Measurements from ENCODE around the gene TIMM44.

GRCh38 chr19:7981199-7981598 is 37.7 kb upstream of the TIMM44 start:
- TF ChIP-seq EP300 (IDR thresholded peaks at IDR 0.05; ENCODE audit: borderline replicate concordance in 1 of 2, control insufficient read depth in 1 of 2, low read depth in 2 of 2, low read length in 2 of 2): no peak
- TF ChIP-seq GABPA (IDR thresholded peaks at IDR 0.05; ENCODE audit: low read depth): no peak
- TF ChIP-seq EGR1 (IDR thresholded peaks at IDR 0.05; ENCODE audit: borderline replicate concordance in 1 of 2, low read depth in 2 of 2, low read length in 2 of 2): no peak
- no peak for TF ChIP-seq CEBPB (IDR thresholded peaks at IDR 0.05; ENCODE audit: borderline replicate concordance in 1 of 2, low read depth in 2 of 2, low read length in 2 of 2)
- no peak for TF ChIP-seq NFYB (IDR thresholded peaks at IDR 0.05; ENCODE audit: insufficient read depth, low read depth, low read length)
- no peak for TF ChIP-seq RAD51 (IDR thresholded peaks at IDR 0.05)
- TF ChIP-seq POLR2A (IDR thresholded peaks at IDR 0.05; ENCODE audit: low read depth, low read length): no peak
- no peak for TF ChIP-seq CTCF (IDR thresholded peaks at IDR 0.05 in 2 of 3, conservative IDR thresholded peaks at IDR 0.05 in 1 of 3; ENCODE audit: control insufficient read depth in 2 of 3, extremely low read depth in 1 of 3, insufficient read depth in 1 of 3, low read depth in 3 of 3, low read length in 3 of 3)
- TF ChIP-seq POLR2AphosphoS5 (IDR thresholded peaks at IDR 0.05; ENCODE audit: low read length): no peak
- TF ChIP-seq BACH1 (IDR thresholded peaks at IDR 0.05; ENCODE audit: borderline replicate concordance): no peak
- TF ChIP-seq NFXL1 (IDR thresholded peaks at IDR 0.05; ENCODE audit: borderline replicate concordance): no peak
- no peak for TF ChIP-seq TCF7 (IDR thresholded peaks at IDR 0.05; ENCODE audit: borderline replicate concordance)
- TF ChIP-seq RBBP5 (conservative IDR thresholded peaks at IDR 0.05): no peak

Data from GM12878 (cell line).